Lower leg skin (tissue), 4 donors: ENCODE data around the gene ARHGEF19. TPM values are rescaled to one million over a fixed set of nuclear protein-coding genes. Genes with fewer than 3 reads are reported as not detected.
A peak's percentile ranks its signal among the peaks of the same experiment; 100 is the strongest.

Source experiments
- DNase-seq, 2 donors: peaks; one replicate each; pipeline ENCODE4 v3.0.0-alpha.2; 2019; ENCODE audit warnings: low spot score in 2 of 2
- H3K4me3 ChIP-seq: fragments of 200-600 bp; sonication (generic); 2 replicates; pipeline ENCODE4 v1.5.1; 2017; ENCODE audit warnings: mild to moderate bottlenecking, low read depth; ENCODE audit not compliant: poor library complexity, severe bottlenecking
- POLR2A ChIP-seq, 2 donors: fragments of 450-650 bp; IDR thresholded peaks; one replicate each; pipeline ENCODE4 v1.6.1; 2016 to 2017; ENCODE audit warnings: antibody characterized with exemption in 2 of 2, mild to moderate bottlenecking in 1 of 2, moderate library complexity in 1 of 2
- WGBS, 2 donors: methylation state at CpG; one replicate each; pipeline ENCODE4 v1.1.5; 2018; 5-methylcytosine and 5-hydroxymethylcytosine counted together
- intact Hi-C: fragments of 100-400 bp; cut with DNase I; formaldehyde crosslinking; loops from one replicate; pipeline ENCODE4 v1.15.0; 2023; ENCODE audit warnings: low total_unique reads
- total RNA-seq, 4 donors: library from RNA; depleted of rRNA; stranded (reverse); fragments of >200 nt; gene quantifications; one replicate each; pipeline ENCODE4 v1.1.0, GENCODE V29; 2016
- TF ChIP-seq, protein P1 (sequence below), 3 donors: fragments of 450-650 bp; IDR thresholded peaks; one replicate each; pipeline ENCODE4 v1.5.1; 2016; ENCODE audit warnings: antibody characterized with exemption in 3 of 3, mild to moderate bottlenecking in 3 of 3, moderate library complexity in 2 of 3

Gene ARHGEF19
- total RNA-seq, 4 donors from 2014 or later = 45.7 to 63.1 (median 48.5) TPM

DNA sequence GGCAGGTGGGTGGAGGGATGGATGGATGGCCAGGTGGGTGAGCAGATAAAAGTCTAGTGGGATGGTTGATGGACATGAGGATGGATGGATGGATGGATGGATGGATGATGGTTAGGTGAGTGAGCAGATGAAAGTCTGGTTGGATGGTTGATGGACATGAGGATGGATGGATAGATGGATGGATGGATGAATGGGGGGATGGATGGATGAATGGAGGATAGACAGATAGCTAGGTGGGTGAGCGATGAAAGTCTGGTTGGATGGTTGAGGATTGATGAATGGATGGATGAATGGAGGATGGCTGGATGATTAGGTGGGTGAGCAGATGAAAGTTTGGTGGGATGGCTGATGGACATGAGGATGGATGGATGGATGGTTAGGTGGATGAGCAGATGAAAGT, 9.0 kb upstream of the ARHGEF19 start:
- no peak overlapping the region for H3K4me3 ChIP-seq
- intact Hi-C loops = no loop called here
- TF ChIP-seq, protein P1, sequence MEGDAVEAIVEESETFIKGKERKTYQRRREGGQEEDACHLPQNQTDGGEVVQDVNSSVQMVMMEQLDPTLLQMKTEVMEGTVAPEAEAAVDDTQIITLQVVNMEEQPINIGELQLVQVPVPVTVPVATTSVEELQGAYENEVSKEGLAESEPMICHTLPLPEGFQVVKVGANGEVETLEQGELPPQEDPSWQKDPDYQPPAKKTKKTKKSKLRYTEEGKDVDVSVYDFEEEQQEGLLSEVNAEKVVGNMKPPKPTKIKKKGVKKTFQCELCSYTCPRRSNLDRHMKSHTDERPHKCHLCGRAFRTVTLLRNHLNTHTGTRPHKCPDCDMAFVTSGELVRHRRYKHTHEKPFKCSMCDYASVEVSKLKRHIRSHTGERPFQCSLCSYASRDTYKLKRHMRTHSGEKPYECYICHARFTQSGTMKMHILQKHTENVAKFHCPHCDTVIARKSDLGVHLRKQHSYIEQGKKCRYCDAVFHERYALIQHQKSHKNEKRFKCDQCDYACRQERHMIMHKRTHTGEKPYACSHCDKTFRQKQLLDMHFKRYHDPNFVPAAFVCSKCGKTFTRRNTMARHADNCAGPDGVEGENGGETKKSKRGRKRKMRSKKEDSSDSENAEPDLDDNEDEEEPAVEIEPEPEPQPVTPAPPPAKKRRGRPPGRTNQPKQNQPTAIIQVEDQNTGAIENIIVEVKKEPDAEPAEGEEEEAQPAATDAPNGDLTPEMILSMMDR (IDR thresholded peaks at IDR 0.05) = no peak
- no peak for TF ChIP-seq POLR2A (IDR thresholded peaks at IDR 0.05)
- 96 to 97% methylated on average over 1 of the region's 1 CpG for WGBS, 2 donors
- no peak for DNase-seq

DNA sequence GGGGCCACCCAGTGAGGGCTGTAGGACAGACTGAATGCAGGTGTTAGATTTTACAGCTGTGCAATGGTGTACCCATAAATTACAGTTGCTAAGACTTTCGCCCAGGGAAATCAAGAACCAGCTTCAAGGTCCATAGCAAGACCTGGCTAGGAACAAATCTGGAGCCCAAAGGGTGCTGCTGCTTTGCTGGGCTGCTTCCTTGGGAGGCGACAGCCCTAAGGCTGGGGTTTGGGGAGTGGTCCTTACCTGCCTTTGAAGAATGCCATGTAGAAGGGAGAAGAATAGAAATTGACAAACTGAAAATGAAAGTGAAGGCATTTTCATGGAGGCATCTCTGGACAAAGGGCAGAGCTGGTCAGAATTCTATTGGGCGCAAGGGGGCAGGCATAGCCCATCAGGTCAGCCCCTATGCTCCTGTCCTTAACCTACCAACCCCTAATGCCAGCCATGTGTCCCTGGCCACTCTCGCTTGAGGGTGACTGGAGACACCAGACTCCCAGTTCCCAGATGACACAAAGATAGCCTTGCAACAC, 7.6 kb upstream of the ARHGEF19 start:
- no peak for DNase-seq
- no peak for TF ChIP-seq POLR2A (IDR thresholded peaks at IDR 0.05)
- TF ChIP-seq, protein P1 (IDR thresholded peaks at IDR 0.05) = no peak
- WGBS, 2 donors = 93 to 97% methylated on average over 4 of the region's 4 CpGs
- H3K4me3 ChIP-seq = no peak overlapping the region
- intact Hi-C loops = no loop called here

DNA sequence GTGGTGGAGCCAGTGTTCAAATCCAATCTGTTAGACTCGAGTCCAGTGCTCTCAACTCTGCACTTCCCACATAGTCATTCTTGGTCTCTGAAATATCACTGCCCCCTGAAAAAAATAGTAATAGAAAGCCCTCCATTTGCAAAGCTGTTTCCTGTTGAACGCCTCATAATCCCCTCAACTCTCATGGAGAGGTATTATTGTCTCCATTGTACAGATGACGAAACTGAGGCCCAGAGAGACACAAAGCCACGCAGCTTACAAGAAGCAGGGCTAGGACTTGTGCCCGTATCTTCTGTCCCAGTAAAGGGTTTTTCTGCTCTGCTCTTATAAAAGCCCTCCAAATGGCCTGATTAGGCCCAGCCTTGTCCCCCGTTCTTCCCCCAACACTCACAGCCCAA, 6.2 kb upstream of the ARHGEF19 start:
- H3K4me3 ChIP-seq = no peak overlapping the region
- DNase-seq = no peak
- intact Hi-C loops = no loop called here
- TF ChIP-seq, protein P1 (IDR thresholded peaks at IDR 0.05) = no peak
- TF ChIP-seq POLR2A (IDR thresholded peaks at IDR 0.05) = no peak
- WGBS, 2 donors = 96 to 98% methylated on average over 6 of the region's 6 CpGs

DNA sequence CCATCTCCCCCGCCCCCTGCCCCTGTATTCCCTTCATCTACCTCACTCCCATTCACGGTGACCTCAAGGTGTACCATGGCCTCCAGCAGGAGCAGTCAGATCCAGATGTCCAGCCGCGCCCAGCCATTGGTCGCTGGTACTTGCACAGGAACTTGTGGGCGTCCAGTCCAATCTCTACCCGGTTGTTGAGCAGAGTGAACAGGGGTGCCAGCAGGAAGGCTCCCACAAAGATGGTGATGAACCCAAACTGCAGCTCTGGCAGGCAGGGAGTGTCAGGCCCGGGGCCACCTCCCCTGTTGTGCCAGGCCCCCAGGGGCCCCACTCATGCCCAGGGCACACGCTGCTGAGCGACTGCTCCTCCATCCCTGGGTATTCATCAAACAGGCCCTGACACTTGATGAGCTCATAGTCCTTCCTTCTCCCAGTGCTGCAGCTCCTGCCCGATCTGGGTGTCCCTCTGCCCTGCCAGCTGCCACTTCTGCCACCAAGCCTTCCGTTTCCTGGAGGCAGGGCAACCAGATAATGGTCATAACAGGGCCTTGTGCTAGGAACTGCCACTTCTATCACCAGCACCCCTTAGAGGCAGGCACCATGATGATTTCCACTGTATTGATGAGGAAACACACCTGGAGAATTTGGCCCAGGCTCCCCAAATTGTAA, 5.7 kb upstream of the ARHGEF19 start:
- WGBS, 2 donors = 70 to 76% methylated on average over 9 to 12 of the region's 12 CpGs
- H3K4me3 ChIP-seq = no peak overlapping the region
- DNase-seq = no peak
- TF ChIP-seq, protein P1 (IDR thresholded peaks at IDR 0.05) = no peak
- no peak for TF ChIP-seq POLR2A (IDR thresholded peaks at IDR 0.05)
- intact Hi-C loops = no loop called here

DNA sequence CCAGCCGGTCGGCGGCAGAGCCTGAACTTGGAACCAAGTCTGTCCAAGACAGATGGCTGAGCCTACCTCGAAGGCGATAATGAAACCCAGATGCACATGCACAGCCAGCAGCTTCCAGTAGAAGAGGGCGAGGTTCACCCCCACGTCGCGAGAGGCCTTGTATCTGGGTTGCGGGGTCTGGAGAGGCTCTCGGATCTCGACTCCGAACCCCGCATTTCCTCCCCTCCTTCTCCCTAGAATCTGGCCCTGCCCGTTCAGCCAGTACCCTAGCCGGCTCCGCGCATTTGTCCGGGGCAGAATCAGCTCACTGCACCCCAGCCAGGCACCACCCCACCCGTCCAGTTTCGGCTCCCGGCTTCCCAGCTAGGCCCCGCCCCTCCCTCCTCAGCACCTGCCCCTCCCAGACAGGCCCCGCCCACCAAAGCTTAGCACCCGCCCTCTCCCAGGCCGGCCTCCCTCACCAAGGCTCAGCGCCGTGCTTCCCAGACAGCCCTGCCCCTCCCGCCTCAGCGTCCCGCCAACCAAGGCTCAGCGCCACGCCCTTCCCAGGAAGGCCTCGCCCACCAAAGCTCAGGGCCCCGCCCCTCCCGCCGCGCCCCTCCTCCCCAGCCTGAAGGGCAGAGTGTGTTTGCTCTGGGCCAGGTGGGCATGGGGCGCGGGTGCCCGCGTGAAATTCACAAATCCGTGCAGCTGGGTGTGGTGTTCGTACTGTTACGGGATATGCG, 4.8 kb upstream of the ARHGEF19 start:
- intact Hi-C loops = no loop called here
- no peak for TF ChIP-seq POLR2A (IDR thresholded peaks at IDR 0.05)
- TF ChIP-seq, protein P1 (IDR thresholded peaks at IDR 0.05) = no peak
- peak overlapping the region; percentile 19 for H3K4me3 ChIP-seq
- WGBS, 2 donors = 1 to 2% methylated on average over 36 to 45 of the region's 46 CpGs
- DNase-seq = peak; percentile 98 to 100
